Loucy (cell line): ENCODE results near the gene VWA5A.
A peak's percentile ranks its signal among the peaks of the same experiment; 100 is the strongest.

Source experiments
- H2AFZ ChIP-seq: fragments of 200-600 bp; sonication (generic); 2 replicates; pipeline ENCODE4 v1.6.0; 2016; ENCODE audit warnings: antibody characterized with exemption, mild to moderate bottlenecking, low read length, moderate library complexity
- H3F3A ChIP-seq: fragments of 200-600 bp; 2 replicates; pipeline ENCODE4 v1.6.0; 2016; ENCODE audit warnings: antibody characterized with exemption, low read depth, mild to moderate bottlenecking
- H3K27me3 ChIP-seq: fragments of 200-600 bp; sonication (generic); 2 replicates; pipeline ENCODE4 v1.6.1; 2014; ENCODE audit warnings: low read length, mild to moderate bottlenecking; ENCODE audit not compliant: insufficient read depth, poor library complexity, severe bottlenecking
- H3K36me3 ChIP-seq: fragments of 200-600 bp; sonication (generic); 2 replicates; pipeline ENCODE4 v1.6.1; 2016; ENCODE audit warnings: low read length; ENCODE audit not compliant: insufficient read depth
- H3K4me1 ChIP-seq: fragments of 200-600 bp; sonication (generic); 2 replicates; pipeline ENCODE4 v1.5.1; 2014; ENCODE audit warnings: low read length, mild to moderate bottlenecking; ENCODE audit not compliant: insufficient read depth, poor library complexity, severe bottlenecking
- H3K4me2 ChIP-seq: fragments of 200-600 bp; sonication (generic); 2 replicates; pipeline ENCODE4 v1.6.0; 2014; ENCODE audit warnings: antibody characterized with exemption, low read length, low read depth, mild to moderate bottlenecking; ENCODE audit not compliant: poor library complexity, severe bottlenecking
- H3K4me3 ChIP-seq: fragments of 200-600 bp; sonication (generic); 2 replicates; pipeline ENCODE4 v1.5.1; 2014; ENCODE audit warnings: low read length, mild to moderate bottlenecking, mixed read lengths; ENCODE audit not compliant: poor library complexity, severe bottlenecking
- H3K79me2 ChIP-seq: fragments of 200-600 bp; sonication (generic); 2 replicates; pipeline ENCODE4 v1.6.1; 2014; ENCODE audit warnings: low read length; ENCODE audit not compliant: insufficient read depth
- H3K9ac ChIP-seq: fragments of 200-600 bp; sonication (generic); 2 replicates; pipeline ENCODE4 v1.6.0; 2014; ENCODE audit warnings: mild to moderate bottlenecking, low read depth, low read length, moderate library complexity; ENCODE audit not compliant: poor library complexity, severe bottlenecking
- H3K9me2 ChIP-seq: fragments of 200-600 bp; sonication (generic); replicated peaks from 2 replicates; pipeline ENCODE4 v1.6.1; 2016; ENCODE audit warnings: low read depth, low read length, mixed read lengths
- H3K9me3 ChIP-seq: fragments of 200-600 bp; sonication (generic); 2 replicates; pipeline ENCODE4 v1.6.1; 2014; ENCODE audit warnings: mild to moderate bottlenecking, antibody characterized with exemption, low read length, low read depth; ENCODE audit not compliant: insufficient read depth
- H4K20me1 ChIP-seq: fragments of 200-600 bp; sonication (generic); 2 replicates; pipeline ENCODE4 v1.6.0; 2014; ENCODE audit warnings: antibody characterized with exemption, low read length, mild to moderate bottlenecking; ENCODE audit not compliant: insufficient read depth, poor library complexity, severe bottlenecking
- EZH2phosphoT487 ChIP-seq: fragments of 200-600 bp; IDR thresholded peaks from 2 replicates; pipeline ENCODE4 v1.6.1; 2018; ENCODE audit warnings: antibody characterized with exemption, mild to moderate bottlenecking, moderate library complexity, borderline replicate concordance
- TF ChIP-seq, protein P1 (sequence below): fragments of 200-600 bp; sonication (generic); conservative IDR thresholded peaks from 2 replicates; pipeline ENCODE4 v1.5.1; 2014; ENCODE audit warnings: mild to moderate bottlenecking, antibody characterized with exemption, low read length

The VWA5A gene

DNA sequence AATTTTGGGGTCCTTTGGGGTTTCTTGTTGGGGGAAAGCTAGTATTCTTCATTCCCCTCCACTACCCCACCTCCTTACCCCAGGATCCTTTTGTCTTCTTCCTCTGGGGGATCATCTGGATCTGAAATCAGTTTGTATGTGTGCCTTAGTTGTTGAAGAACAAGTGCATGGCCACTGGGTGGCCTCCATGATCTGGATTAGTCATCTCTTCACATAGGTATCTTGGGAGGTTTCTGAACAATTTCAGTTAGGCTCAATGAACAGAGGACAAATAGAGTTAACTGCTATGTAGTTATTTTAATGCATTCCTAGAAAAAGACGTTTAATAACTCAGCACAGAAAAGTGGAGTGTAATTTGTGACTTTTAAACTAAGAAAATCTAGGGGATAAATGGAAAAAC, 7.1 kb upstream of the VWA5A start:
- Histone ChIP-seq H3K9me3 (no peaks in the 10 kb centered on the region), H3K4me2 (no peak overlapping the region), H3K9me2 (no peaks in the 10 kb centered on the region), H3K36me3 (no peaks in the 10 kb centered on the region), H2AFZ (no peak overlapping the region), H3K27me3 (no peaks in the 10 kb centered on the region), H3F3A (no peaks in the 10 kb centered on the region), H3K9ac (no peak overlapping the region), H3K4me1 (no peaks in the 10 kb centered on the region), H3K79me2 (no peaks in the 10 kb centered on the region), H4K20me1 (no peaks in the 10 kb centered on the region), H3K4me3 (no peak overlapping the region)
- TF ChIP-seq, protein P1, sequence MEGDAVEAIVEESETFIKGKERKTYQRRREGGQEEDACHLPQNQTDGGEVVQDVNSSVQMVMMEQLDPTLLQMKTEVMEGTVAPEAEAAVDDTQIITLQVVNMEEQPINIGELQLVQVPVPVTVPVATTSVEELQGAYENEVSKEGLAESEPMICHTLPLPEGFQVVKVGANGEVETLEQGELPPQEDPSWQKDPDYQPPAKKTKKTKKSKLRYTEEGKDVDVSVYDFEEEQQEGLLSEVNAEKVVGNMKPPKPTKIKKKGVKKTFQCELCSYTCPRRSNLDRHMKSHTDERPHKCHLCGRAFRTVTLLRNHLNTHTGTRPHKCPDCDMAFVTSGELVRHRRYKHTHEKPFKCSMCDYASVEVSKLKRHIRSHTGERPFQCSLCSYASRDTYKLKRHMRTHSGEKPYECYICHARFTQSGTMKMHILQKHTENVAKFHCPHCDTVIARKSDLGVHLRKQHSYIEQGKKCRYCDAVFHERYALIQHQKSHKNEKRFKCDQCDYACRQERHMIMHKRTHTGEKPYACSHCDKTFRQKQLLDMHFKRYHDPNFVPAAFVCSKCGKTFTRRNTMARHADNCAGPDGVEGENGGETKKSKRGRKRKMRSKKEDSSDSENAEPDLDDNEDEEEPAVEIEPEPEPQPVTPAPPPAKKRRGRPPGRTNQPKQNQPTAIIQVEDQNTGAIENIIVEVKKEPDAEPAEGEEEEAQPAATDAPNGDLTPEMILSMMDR = peak; percentile 75
- TF ChIP-seq EZH2phosphoT487 = no peak

DNA sequence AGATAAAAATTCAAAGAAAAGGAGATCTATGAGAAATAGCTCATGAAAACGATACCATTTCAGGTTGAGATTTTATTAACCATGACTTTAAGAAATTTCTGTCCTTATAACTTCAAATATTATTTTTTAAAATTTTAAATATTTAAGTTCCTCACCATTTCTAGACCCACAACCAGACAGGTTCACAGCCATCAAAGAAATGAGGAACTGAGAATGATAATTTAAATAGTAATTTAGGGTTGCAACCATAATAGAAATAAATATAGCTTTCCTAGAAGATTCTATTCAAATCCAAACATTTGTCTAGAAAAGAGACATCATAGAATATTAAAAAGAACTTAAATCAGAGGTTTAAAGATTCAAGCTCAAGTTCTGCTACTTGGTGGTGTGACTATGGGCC, 5.9 kb upstream of the VWA5A start:
- H3K4me1 ChIP-seq = peaks cover 10% of the 10 kb centered on the region
- TF ChIP-seq, protein P1 = no peak
- TF ChIP-seq EZH2phosphoT487 = no peak
- H3K36me3 ChIP-seq = no peaks in the 10 kb centered on the region
- no peaks in the 10 kb centered on the region for H3K9me2 ChIP-seq
- H4K20me1 ChIP-seq = no peaks in the 10 kb centered on the region
- no peaks in the 10 kb centered on the region for H3F3A ChIP-seq
- H3K9ac ChIP-seq = no peak overlapping the region
- H3K4me2 ChIP-seq = no peak overlapping the region
- H3K79me2 ChIP-seq = no peaks in the 10 kb centered on the region
- no peaks in the 10 kb centered on the region for H3K27me3 ChIP-seq
- no peak overlapping the region for H3K4me3 ChIP-seq
- H2AFZ ChIP-seq = no peak overlapping the region
- no peaks in the 10 kb centered on the region for H3K9me3 ChIP-seq

- Histone ChIP-seq H3K4me2 (no peak overlapping the region), H3K79me2 (no peaks in the 10 kb centered on the region), H3K4me3 (no peak overlapping the region), H3F3A (no peaks in the 10 kb centered on the region), H3K9me2 (no peaks in the 10 kb centered on the region), H2AFZ (no peak overlapping the region), H3K4me1 (peaks cover 16% of the 10 kb centered on the region), H3K9ac (no peak overlapping the region), H3K27me3 (no peaks in the 10 kb centered on the region), H3K9me3 (no peaks in the 10 kb centered on the region), H4K20me1 (no peaks in the 10 kb centered on the region), H3K36me3 (no peaks in the 10 kb centered on the region)
- TF ChIP-seq, protein P1 = no peak
- TF ChIP-seq EZH2phosphoT487 = no peak
Measured at GRCh38 chr11:124110201-124110600, 5.0 kb upstream of the VWA5A start.
